Measurements from ENCODE around the gene ATRIP.

DNA sequence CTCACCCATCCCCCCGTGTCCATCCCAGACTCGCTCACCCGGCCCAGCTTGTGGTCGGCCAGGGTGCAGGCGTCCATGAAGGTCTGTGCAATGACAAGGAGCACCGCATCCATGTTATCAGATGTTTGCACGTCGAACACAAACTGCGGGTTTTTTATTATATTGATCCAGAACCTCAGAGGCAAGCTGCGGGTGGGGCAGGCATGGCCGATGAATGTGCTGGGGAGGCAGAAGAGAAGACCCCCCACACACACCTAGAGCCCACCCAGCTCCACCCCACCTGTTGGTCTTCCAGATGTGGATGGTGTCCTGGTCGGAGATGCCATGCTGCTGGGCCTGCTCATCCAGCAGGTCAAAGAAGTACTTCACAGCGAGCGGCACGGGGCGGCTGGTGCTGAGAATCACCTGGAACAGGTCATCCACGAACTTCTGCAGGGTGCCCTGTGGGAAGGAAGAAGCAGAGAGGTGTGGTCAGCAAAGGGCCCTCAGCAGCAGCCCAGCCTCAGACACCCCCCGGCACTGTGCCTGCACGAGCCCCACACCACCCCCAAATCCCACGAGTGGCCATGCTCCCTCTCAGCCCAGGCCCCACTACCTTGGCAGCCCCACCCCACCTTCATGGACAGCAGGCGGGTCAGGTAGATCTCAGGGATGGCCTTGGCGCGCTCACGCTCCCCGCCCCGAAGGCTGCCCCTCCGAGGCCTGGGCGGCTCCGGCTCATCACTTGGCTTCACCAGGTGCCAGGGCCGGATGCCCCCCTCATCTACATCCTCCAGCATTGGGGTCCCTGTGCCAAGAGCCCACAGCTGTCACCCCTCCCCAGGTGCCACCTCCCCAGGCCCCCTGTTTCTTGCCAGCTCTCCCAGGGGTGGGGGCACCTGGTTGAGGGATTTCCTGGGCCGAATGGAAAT, 37.0 kb upstream of the ATRIP start:
- TF ChIP-seq POLR2A (IDR thresholded peaks at IDR 0.05) (no peak), CTCF (IDR thresholded peaks at IDR 0.05) (no peak), POLR2AphosphoS5 (IDR thresholded peaks at IDR 0.05) (no peak)

Measured in prostate gland (tissue), 2 donors.